GM12874 (cell line): ENCODE results near the gene TUT1.
A peak's percentile ranks its signal among the peaks of the same experiment; 100 is the strongest.

Experiments used
- TF ChIP-seq, protein P1 (sequence below): IDR thresholded peaks from 2 replicates; pipeline ENCODE4 v1.5.1; 2011; ENCODE audit warnings: low read depth, mild to moderate bottlenecking, control low read depth, low read length, moderate library complexity; ENCODE audit not compliant: insufficient read depth

Gene TUT1

DNA sequence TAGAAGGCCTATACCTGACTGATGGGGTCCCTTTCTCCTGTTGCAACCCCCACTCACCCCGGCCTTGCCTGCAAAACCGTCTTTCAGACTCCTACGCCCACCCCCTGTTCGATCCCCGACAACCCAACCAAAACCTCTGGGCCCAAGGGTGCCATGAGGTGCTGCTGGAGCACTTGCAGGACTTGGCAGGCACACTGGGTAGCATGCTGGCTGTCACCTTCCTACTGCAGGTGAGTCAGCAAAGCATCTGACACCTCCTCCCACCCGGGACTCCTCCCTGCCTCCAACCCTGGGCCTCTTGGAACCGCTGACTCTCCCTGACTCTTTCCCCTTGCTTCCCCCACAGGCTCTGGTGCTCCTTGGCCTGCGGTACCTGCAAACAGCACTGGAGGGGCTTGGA, 23.0 kb upstream of the TUT1 start:
- TF ChIP-seq, protein P1, sequence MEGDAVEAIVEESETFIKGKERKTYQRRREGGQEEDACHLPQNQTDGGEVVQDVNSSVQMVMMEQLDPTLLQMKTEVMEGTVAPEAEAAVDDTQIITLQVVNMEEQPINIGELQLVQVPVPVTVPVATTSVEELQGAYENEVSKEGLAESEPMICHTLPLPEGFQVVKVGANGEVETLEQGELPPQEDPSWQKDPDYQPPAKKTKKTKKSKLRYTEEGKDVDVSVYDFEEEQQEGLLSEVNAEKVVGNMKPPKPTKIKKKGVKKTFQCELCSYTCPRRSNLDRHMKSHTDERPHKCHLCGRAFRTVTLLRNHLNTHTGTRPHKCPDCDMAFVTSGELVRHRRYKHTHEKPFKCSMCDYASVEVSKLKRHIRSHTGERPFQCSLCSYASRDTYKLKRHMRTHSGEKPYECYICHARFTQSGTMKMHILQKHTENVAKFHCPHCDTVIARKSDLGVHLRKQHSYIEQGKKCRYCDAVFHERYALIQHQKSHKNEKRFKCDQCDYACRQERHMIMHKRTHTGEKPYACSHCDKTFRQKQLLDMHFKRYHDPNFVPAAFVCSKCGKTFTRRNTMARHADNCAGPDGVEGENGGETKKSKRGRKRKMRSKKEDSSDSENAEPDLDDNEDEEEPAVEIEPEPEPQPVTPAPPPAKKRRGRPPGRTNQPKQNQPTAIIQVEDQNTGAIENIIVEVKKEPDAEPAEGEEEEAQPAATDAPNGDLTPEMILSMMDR = no peak

DNA sequence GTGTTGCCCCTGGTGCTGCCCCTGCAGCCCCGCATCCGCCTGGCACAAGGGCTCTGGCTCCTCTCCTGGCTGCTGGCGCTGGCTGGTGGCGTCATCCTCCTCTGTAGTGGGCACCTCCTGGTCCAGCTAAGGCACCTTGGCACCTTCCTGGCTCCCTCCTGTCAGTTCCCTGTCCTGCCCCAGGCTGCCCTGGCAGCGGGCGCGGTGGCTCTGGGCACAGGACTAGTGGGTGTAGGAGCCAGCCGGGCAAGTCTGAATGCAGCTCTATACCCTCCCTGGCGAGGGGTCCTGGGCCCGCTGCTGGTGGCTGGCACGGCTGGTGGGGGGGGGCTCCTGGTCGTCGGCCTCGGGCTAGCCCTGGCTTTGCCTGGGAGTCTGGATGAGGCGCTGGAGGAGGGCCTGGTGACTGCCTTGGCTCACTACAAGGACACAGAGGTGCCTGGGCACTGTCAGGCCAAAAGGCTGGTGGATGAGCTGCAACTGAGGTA, 22.0 kb upstream of the TUT1 start:
- TF ChIP-seq, protein P1 = no peak

DNA sequence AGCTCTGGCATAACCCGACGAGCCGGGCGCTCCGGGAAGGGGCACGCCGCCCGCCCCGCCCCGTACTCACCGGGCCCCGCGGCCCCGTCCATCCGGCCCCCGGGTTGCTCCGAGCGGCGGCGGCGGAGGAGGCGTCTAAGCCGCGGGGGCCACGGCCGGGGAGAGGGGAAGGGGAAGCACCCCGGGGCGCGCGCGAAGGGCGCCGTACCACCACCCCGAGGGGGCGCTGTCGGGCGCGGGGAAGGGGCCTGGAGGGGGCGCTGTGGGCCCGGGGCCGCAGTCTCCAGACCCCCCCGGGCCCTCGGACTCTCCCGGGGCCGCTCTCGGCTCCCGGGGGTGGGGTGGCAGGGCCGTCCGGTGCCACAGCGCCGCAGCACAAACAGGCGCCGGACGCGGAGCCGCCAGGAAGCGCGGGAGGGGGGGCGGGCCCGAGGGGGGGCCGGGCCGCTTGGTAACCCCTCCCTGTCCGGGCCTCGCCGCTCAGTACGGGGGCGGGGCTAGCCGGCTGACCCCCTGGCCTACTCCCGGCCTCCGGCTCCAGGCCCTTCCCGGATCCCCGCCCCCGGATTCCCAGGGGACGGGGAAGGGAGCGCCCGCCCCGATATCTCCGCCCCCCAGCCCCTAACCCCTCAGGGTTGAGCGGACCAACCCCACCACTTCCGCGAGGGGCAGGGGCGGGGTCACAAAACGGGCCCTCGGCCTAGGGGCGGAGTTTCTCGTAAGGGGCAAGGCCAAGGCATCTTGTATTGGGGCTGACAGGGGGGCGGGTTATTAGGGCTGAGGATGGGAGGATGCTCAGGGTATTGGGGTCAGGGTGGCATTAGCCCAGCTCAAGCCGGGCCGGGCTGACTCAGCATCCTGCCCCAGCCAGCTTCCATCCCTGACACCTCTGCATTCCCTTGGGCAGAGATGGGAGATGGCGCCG, 21.3 kb upstream of the TUT1 start, which contains the start of the genes EML3 and ROM1:
Gene EML3 (minus strand): TSS at position 410 of the 925 bp plus-strand sequence. CDS start 318 bp downstream, at position 92.
Gene ROM1 (plus strand): TSS at position 892 of the 925 bp plus-strand sequence. CDS start 25 bp downstream, at position 917.
- TF ChIP-seq, protein P1 = peak; percentile 99

DNA sequence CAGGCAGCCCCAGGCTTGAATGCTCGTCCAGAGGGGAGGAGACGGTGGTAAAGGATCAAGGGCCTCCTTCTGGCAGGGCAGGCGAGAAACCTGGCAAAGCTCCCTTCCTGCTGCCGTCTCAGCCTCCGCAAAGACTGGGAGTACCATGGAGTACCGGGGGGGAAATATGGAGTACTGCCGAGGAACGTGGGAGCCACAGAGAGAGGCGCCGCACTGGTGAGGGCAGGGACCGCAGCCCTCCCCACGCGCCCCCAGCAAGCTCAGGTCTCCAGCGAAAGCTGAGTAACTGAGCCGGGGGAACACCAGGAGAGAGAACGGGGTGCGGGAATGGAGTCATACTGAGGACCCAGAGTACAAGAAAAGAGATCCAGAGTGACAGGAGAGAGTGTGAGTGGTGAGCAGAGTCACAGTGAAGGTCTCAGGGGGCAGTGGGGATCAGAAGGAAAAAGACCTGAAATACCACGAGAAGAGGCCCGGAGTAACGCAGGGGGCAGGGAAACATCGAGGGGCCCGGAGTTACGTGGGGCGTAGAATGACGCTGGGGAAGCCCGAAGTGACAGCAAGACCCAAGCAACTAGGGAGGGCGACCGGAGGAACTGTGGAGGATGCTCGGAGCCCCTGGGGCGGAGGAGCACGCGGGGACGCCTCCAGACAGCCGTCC, 20.5 kb upstream of the TUT1 start:
- TF ChIP-seq, protein P1 = no peak

DNA sequence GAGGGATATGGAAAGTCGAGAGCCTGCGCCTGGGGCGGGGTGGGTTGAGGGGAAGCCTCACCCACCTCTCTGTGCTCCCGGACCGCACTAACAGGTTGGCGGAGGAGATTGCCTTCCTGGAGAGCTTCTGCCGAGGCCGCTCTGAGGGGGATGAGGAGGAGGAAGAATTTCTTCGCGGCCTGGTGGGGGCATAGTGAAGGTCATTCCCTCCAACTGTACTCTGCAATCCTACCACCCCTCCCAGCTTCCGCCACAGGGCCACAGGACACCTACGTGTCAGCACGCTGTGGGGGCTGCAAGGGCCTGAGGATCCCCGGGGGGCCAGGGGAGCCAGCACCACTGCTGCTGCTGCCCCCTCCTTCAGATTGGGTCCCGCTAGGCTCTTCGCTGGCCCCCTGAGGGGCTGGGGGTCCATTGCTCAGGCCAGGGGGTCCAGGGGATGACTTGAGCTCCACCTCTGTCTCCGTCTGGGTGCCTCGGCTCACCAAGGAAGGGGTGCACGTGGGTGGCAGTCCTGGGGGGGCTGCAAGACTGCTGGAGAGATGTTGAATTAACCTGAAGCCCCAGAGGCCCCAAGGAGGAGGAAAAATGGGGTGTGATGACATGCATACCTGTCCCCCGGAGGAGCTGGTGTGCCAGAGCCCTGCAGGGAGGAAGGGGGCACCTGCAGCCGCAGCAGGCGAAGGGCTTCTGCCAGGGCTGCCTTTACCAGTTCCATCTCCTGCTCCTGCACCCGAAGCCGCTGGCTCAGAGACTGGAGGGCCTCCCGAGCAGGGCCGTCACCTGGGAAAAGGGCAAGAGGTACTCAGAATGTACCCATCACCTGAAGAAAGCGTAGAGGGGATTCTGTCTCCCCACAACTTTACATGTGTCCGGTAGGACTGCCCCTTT, 19.7 kb upstream of the TUT1 start:
- TF ChIP-seq, protein P1 = no peak

DNA sequence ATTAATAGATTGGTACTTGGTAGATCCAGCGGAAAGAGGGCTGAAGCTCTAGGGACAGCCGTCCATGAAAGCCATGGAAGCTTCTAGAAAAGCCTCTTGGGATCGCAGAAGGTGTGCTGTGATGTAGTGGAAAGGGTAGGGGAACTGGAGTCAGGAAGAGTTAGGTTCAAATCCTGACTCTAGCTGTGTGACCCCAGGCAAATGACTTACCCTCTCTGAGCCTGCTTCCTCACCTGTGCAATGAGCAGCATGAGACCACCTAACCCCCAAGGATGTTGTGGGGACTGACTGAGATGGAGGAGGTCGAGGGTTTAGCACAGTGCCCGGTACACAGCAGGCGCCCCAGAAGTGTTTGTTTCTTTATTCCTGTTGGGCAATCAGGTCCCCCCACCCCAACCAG, 19.1 kb upstream of the TUT1 start:
- TF ChIP-seq, protein P1 = no peak
